ENCODE results near the gene FNDC3B. TPM values are rescaled to one million over a fixed set of nuclear protein-coding genes. Genes with fewer than 3 reads are reported as not detected.
"Not testable (repeated sequence)": the region's sequence is repeated elsewhere in the genome, so short reads cannot be mapped to it uniquely, and the experiment has no call there.

The FNDC3B gene
- total RNA-seq, 2 donors from 2014 or later, result 80.6 to 107 TPM

GRCh38 chr3:172239218-172239790, 199.9 kb downstream of the FNDC3B start:
- peaks cover 79% of the 10 kb centered on the region for H3K36me3 ChIP-seq (ENCODE audit: control insufficient read depth, insufficient read depth, low read length)

DNA sequence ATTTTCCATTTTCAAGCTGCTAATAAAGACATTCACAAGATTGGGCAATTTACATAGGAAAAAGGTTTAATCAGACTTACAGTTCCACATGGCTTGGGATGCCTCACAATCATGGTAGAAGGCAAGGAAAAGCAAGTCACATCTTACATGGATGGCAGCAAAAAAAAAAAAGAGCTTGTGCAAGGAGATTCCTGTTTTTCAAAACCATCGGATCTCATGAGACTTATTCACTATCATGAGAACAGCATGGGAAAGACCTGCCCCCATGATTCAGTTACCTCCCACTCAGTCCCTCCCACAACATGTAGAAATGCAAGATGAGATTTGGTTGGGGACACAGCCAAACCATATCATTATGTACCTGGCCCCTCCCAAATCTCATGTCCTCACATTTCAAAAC, 202.0 kb downstream of the FNDC3B start:
- Histone ChIP-seq H3K27ac (ENCODE audit: low read depth, low read length) (no peak overlapping the region), H3K9ac (ENCODE audit: extremely low read depth, low read length, poor library complexity, severe bottlenecking) (no peak overlapping the region), H3K27me3 (ENCODE audit: control insufficient read depth, insufficient read depth, low read length, poor library complexity, severe bottlenecking) (no peaks in the 10 kb centered on the region), H3K36me3 (ENCODE audit: control insufficient read depth, insufficient read depth, low read length) (peaks cover 81% of the 10 kb centered on the region), H3K9me3 (ENCODE audit: control insufficient read depth, low read length) (peaks cover 49% of the 10 kb centered on the region), H3K4me1 (ENCODE audit: control insufficient read depth, insufficient read depth, low read length) (no peaks in the 10 kb centered on the region), H3K4me3 (ENCODE audit: low read length) (peak overlapping the region; percentile 62)
- no peak overlapping the region for H3K27ac Mint-ChIP-seq
- H3K4me3 Mint-ChIP-seq, result no peak overlapping the region
- TF ChIP-seq CTCF (conservative IDR thresholded peaks at IDR 0.05), result no peak
- no peak for DNase-seq
- WGBS, 2 experiments (ENCODE audit: insufficient coverage in 1 of 2, insufficient read length in 1 of 2), result 100% methylated on average over 1 of the region's 1 CpG; no CpG with 5 or more reads in 1 of the 2 experiments
- H3K4me1 Mint-ChIP-seq, result no peaks in the 10 kb centered on the region
- H3K9me3 Mint-ChIP-seq, result peaks cover 46% of the 10 kb centered on the region
- peaks cover 66% of the 10 kb centered on the region for H3K36me3 Mint-ChIP-seq (ENCODE audit: low read depth)
- H3K27me3 Mint-ChIP-seq (ENCODE audit: insufficient read depth), result no peaks in the 10 kb centered on the region

More at GRCh38 chr3:172239218-172239790, 199.9 kb downstream of the FNDC3B start:
- Histone ChIP-seq H3K27ac (ENCODE audit: low read depth, low read length) (no peak overlapping the region), H3K9me3 (ENCODE audit: control insufficient read depth, low read length) (peaks cover 49% of the 10 kb centered on the region), H3K4me3 (ENCODE audit: low read length) (peak overlapping the region; percentile 25), H3K27me3 (ENCODE audit: control insufficient read depth, insufficient read depth, low read length, poor library complexity, severe bottlenecking) (no peaks in the 10 kb centered on the region), H3K9ac (ENCODE audit: extremely low read depth, low read length, poor library complexity, severe bottlenecking) (no peak overlapping the region), H3K4me1 (ENCODE audit: control insufficient read depth, insufficient read depth, low read length) (no peaks in the 10 kb centered on the region)
- no peak for TF ChIP-seq CTCF (conservative IDR thresholded peaks at IDR 0.05)
- WGBS, 2 experiments (ENCODE audit: insufficient coverage in 1 of 2, insufficient read length in 1 of 2), result 93 to 100% methylated on average over 3 of the region's 3 CpGs
- H3K27ac Mint-ChIP-seq, result no peak overlapping the region
- no peak overlapping the region for H3K4me3 Mint-ChIP-seq
- H3K27me3 Mint-ChIP-seq (ENCODE audit: insufficient read depth), result no peaks in the 10 kb centered on the region
- no peak for DNase-seq
- peaks cover 71% of the 10 kb centered on the region for H3K36me3 Mint-ChIP-seq (ENCODE audit: low read depth)
- H3K9me3 Mint-ChIP-seq, result peaks cover 46% of the 10 kb centered on the region
- no peaks in the 10 kb centered on the region for H3K4me1 Mint-ChIP-seq

DNA sequence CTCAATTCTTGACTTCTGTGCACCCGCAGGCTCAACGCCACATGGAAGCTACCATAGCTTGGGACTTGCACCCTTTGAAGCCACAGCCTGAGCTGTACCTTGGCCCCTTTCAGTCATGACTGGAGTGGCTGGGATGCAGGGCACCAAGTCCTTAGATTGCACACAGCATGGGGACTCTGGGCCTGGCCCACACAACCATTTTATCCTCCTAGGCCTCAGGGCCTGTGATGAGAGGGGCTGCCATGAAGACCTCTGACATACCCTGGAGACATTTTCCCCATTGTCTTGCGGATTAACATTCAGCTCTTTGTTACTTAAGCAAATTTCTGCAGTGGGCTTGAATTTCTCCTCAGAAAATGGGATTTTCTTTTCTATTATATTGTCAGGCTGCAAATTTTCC, 203.1 kb downstream of the FNDC3B start:
- not testable (repeated sequence) for H3K27ac ChIP-seq (ENCODE audit: low read depth, low read length); DNase-seq; H3K9ac ChIP-seq (ENCODE audit: extremely low read depth, low read length, poor library complexity, severe bottlenecking); H3K27me3 ChIP-seq (ENCODE audit: control insufficient read depth, insufficient read depth, low read length, poor library complexity, severe bottlenecking); H3K27ac Mint-ChIP-seq; H3K27me3 Mint-ChIP-seq (ENCODE audit: insufficient read depth); H3K4me1 Mint-ChIP-seq; H3K4me1 ChIP-seq (ENCODE audit: control insufficient read depth, insufficient read depth, low read length); H3K4me3 Mint-ChIP-seq
- Histone ChIP-seq H3K4me3 (ENCODE audit: low read length) (peak overlapping the region; percentile 62), H3K36me3 (ENCODE audit: control insufficient read depth, insufficient read depth, low read length) (peaks cover 82% of the 10 kb centered on the region), H3K9me3 (ENCODE audit: control insufficient read depth, low read length) (peaks cover 49% of the 10 kb centered on the region)
- H3K9me3 Mint-ChIP-seq, result peaks cover 46% of the 10 kb centered on the region
- WGBS, 2 experiments (ENCODE audit: insufficient coverage in 1 of 2, insufficient read length in 1 of 2), result 94% methylated on average over 3 of the region's 3 CpGs; no CpG with 5 or more reads in 1 of the 2 experiments
- peaks cover 71% of the 10 kb centered on the region for H3K36me3 Mint-ChIP-seq (ENCODE audit: low read depth)

DNA sequence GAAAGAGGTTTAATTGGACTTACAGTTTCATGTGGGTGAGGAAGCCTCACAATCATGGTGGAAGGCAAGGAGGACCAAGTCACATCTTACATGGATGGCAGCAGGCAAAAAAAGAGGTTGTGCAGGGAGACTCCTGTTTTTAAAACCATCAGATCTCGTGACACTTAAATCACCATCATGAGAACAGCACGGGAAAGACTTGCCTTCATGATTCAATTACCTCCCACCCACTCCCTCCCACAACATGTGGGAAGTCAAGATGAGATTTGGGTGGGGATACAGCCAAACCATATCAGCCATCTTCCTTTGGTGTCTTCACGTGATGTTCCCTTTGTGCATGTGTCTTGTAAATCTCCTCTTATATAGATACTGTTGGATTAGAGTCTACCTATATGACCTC, 204.0 kb downstream of the FNDC3B start:
- DNase-seq; H3K4me1 Mint-ChIP-seq; H3K27ac ChIP-seq (ENCODE audit: low read depth, low read length); H3K27ac Mint-ChIP-seq; H3K4me3 Mint-ChIP-seq; H3K9ac ChIP-seq (ENCODE audit: extremely low read depth, low read length, poor library complexity, severe bottlenecking); H3K27me3 ChIP-seq (ENCODE audit: control insufficient read depth, insufficient read depth, low read length, poor library complexity, severe bottlenecking); H3K27me3 Mint-ChIP-seq (ENCODE audit: insufficient read depth); H3K4me1 ChIP-seq (ENCODE audit: control insufficient read depth, insufficient read depth, low read length): not testable (repeated sequence)
- WGBS, 2 experiments (ENCODE audit: insufficient coverage in 1 of 2, insufficient read length in 1 of 2), result 64 to 100% methylated on average over 2 to 3 of the region's 3 CpGs
- Histone ChIP-seq H3K9me3 (ENCODE audit: control insufficient read depth, low read length) (peaks cover 49% of the 10 kb centered on the region), H3K4me3 (ENCODE audit: low read length) (peak overlapping the region; percentile 22), H3K36me3 (ENCODE audit: control insufficient read depth, insufficient read depth, low read length) (peaks cover 82% of the 10 kb centered on the region)
- Mint-ChIP-seq H3K9me3 (peaks cover 45% of the 10 kb centered on the region), H3K36me3 (ENCODE audit: low read depth) (peaks cover 70% of the 10 kb centered on the region)

All from endodermal cell (in vitro differentiated cells).